T1000 (cell line): Measurements from ENCODE around the gene PPDPF.
"Not testable (repeated sequence)": the region's sequence is repeated elsewhere in the genome, so short reads cannot be mapped to it uniquely, and the experiment has no call there.

Source experiments
- DNase-seq: peaks from one replicate; lab custom pipeline; 2025; ENCODE audit warnings: mixed read lengths; lab: John Stamatoyannopoulos, UW

Gene PPDPF

GRCh38 chr20:63551068-63551467, 30.5 kb downstream of the PPDPF start:
- no peak for DNase-seq

- no peak for DNase-seq
Measured at GRCh38 chr20:63552481-63553249, 32.1 kb downstream of the PPDPF start.

- peak; percentile 83 for DNase-seq
Measured at GRCh38 chr20:63553251-63553932, 32.8 kb downstream of the PPDPF start.

GRCh38 chr20:63553933-63554290, 33.3 kb downstream of the PPDPF start, which contains the start of gene FNDC11:
Gene FNDC11, plus strand, starts transcription at chr20:63554159. Its CDS starts 1,505 bp downstream, at chr20:63555664.
- no peak for DNase-seq

GRCh38 chr20:63554361-63555278, 34.1 kb downstream of the PPDPF start:
- DNase-seq = no peak

- no peak for DNase-seq
Measured at GRCh38 chr20:63555661-63556381, 35.3 kb downstream of the PPDPF start.

- no peak for DNase-seq
Measured at GRCh38 chr20:63556873-63557478, 36.4 kb downstream of the PPDPF start.

- no peak for DNase-seq
Measured at GRCh38 chr20:63557481-63557891, 36.9 kb downstream of the PPDPF start.

GRCh38 chr20:63558804-63559484, 38.4 kb downstream of the PPDPF start:
- no peak for DNase-seq

- not testable (repeated sequence) for DNase-seq
Measured at GRCh38 chr20:63559485-63560332, 39.1 kb downstream of the PPDPF start.

- DNase-seq = no peak
Measured at GRCh38 chr20:63560333-63560805, 39.8 kb downstream of the PPDPF start.

GRCh38 chr20:63560856-63561609, 40.5 kb downstream of the PPDPF start:
- no peak for DNase-seq

GRCh38 chr20:63561624-63562396, 41.2 kb downstream of the PPDPF start:
- DNase-seq = no peak

- DNase-seq = no peak
Measured at GRCh38 chr20:63562461-63563224, 42.1 kb downstream of the PPDPF start.

GRCh38 chr20:63563225-63563935, 42.8 kb downstream of the PPDPF start:
- DNase-seq = no peak

GRCh38 chr20:63564036-63564810, 43.7 kb downstream of the PPDPF start:
- no peak for DNase-seq
